OCI-LY3 (cell line): ENCODE results near the gene DEFB112.

Source experiments
- EZH2phosphoT487 ChIP-seq: fragments of 200-600 bp; shearing (Covaris generic); IDR thresholded peaks from 2 replicates; pipeline ENCODE4 v1.6.1; 2018; ENCODE audit warnings: antibody characterized with exemption, mixed run types, low read depth
- TF ChIP-seq, protein P1 (sequence below): fragments of 200-600, 300-600 bp; sonication (generic); IDR thresholded peaks from 2 replicates; pipeline ENCODE4 v1.5.1; 2014; ENCODE audit warnings: antibody characterized with exemption, low read length, low read depth

DNA sequence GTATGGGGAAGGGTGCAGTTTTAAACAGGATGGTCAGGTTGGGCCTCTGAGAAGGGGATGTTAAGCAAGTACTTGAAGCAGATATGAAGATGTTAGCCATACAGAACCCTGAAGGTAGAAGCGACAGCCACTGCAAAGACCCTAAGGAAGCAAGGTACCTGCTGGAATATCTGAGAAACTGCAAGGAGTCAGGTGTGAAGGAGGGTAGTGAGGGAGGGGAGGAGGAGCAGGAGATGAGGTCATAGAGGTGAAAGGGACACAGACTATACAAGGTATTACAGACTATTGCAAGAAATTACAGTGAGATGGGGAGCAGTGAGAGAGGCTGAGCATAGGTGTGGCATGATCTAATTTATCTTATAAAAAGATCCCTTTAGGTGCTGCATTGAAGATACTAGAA lies 22.2 kb upstream of the DEFB112 start:
- TF ChIP-seq, protein P1, sequence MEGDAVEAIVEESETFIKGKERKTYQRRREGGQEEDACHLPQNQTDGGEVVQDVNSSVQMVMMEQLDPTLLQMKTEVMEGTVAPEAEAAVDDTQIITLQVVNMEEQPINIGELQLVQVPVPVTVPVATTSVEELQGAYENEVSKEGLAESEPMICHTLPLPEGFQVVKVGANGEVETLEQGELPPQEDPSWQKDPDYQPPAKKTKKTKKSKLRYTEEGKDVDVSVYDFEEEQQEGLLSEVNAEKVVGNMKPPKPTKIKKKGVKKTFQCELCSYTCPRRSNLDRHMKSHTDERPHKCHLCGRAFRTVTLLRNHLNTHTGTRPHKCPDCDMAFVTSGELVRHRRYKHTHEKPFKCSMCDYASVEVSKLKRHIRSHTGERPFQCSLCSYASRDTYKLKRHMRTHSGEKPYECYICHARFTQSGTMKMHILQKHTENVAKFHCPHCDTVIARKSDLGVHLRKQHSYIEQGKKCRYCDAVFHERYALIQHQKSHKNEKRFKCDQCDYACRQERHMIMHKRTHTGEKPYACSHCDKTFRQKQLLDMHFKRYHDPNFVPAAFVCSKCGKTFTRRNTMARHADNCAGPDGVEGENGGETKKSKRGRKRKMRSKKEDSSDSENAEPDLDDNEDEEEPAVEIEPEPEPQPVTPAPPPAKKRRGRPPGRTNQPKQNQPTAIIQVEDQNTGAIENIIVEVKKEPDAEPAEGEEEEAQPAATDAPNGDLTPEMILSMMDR = no peak
- TF ChIP-seq EZH2phosphoT487 = no peak
